ENCODE data around the gene COG3. TPM values are rescaled to one million over a fixed set of nuclear protein-coding genes. Genes with fewer than 3 reads are reported as not detected.
A peak's percentile ranks its signal among the peaks of the same experiment; 100 is the strongest.

COG3 gene
- total and polyA plus RNA-seq, 7 donors: 22.9 to 30.7 (median 28.0) TPM

DNA sequence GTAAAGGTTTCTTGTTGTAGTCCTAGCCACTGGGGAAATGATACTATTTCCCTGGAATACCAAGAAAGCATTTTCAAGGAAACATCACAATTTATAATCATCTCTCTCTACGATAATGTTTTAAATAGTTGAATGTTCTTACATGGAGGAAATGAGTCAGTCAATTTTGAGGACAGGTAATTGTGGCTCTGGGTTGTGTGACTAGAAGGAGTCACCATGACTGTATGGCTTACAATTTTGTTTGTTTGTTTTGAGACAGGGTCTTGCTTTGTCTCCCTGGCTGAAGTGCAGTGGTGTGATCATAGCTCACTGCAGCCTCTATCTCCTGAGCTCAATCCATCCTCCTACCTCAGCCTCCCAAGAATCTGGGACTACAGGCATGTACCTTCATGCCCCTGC is 47.4 kb downstream of the COG3 start:
- WGBS, 2 donors: 80 to 85% methylated on average over 1 of the region's 1 CpG
- Histone ChIP-seq H3K9me3 (no peaks in the 10 kb centered on the region), H3K36me3 (peaks cover 0 to 90% (median 32%) of the 10 kb centered on the region in 4 donors), H3K4me3 (no peak overlapping the region), H3K27ac (peak overlapping the region in 1 of 4 donors; percentile 31), H3K4me1 (no peaks in the 10 kb centered on the region), H3K27me3 (no peaks in the 10 kb centered on the region)
- DNase-seq: no peak
- intact Hi-C loops (cut with DNase I): loop anchor here (5.0 kb wide), 1 partner anchor 650 kb away; no protein-coding TSS in a partner anchor
- TF ChIP-seq, protein P1, sequence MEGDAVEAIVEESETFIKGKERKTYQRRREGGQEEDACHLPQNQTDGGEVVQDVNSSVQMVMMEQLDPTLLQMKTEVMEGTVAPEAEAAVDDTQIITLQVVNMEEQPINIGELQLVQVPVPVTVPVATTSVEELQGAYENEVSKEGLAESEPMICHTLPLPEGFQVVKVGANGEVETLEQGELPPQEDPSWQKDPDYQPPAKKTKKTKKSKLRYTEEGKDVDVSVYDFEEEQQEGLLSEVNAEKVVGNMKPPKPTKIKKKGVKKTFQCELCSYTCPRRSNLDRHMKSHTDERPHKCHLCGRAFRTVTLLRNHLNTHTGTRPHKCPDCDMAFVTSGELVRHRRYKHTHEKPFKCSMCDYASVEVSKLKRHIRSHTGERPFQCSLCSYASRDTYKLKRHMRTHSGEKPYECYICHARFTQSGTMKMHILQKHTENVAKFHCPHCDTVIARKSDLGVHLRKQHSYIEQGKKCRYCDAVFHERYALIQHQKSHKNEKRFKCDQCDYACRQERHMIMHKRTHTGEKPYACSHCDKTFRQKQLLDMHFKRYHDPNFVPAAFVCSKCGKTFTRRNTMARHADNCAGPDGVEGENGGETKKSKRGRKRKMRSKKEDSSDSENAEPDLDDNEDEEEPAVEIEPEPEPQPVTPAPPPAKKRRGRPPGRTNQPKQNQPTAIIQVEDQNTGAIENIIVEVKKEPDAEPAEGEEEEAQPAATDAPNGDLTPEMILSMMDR (IDR thresholded peaks at IDR 0.05): no peak
- no peak for TF ChIP-seq EP300 (IDR thresholded peaks at IDR 0.05)
- no peak for TF ChIP-seq POLR2A (IDR thresholded peaks at IDR 0.05)
- no peak for TF ChIP-seq POLR2AphosphoS5 (IDR thresholded peaks at IDR 0.05)

DNA sequence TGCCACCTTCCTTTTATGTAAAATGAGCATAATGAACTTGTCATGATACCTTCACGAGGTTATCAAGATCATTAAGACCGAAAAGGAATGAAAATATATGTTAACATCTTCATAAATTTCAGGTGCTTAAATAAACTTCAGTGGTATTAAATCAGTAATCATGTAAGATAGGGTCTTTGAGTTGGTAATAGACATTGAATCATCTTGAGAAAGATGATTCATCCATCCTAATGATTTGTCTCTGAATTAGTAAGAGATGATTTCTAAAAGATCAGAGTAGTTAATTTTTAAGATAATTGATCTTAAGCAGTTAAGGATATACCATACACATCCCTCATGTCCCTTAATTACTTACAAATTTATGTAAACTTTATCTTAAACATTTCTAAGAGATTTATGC is 52.0 kb downstream of the COG3 start:
- no peak overlapping the region for H3K4me3 ChIP-seq
- WGBS, 2 donors: 82 to 85% methylated on average over 2 of the region's 2 CpGs
- no peaks in the 10 kb centered on the region for H3K4me1 ChIP-seq
- intact Hi-C loops (cut with DNase I): no loop called here
- H3K27ac ChIP-seq: no peak overlapping the region
- no peak for DNase-seq
- no peaks in the 10 kb centered on the region for H3K27me3 ChIP-seq
- no peak for TF ChIP-seq EP300 (IDR thresholded peaks at IDR 0.05)
- TF ChIP-seq, protein P1 (IDR thresholded peaks at IDR 0.05): no peak
- TF ChIP-seq POLR2A (IDR thresholded peaks at IDR 0.05): no peak
- no peak for TF ChIP-seq POLR2AphosphoS5 (IDR thresholded peaks at IDR 0.05)
- H3K36me3 ChIP-seq: peaks cover 0 to 86% (median 46%) of the 10 kb centered on the region in 4 donors
- no peaks in the 10 kb centered on the region for H3K9me3 ChIP-seq

DNA sequence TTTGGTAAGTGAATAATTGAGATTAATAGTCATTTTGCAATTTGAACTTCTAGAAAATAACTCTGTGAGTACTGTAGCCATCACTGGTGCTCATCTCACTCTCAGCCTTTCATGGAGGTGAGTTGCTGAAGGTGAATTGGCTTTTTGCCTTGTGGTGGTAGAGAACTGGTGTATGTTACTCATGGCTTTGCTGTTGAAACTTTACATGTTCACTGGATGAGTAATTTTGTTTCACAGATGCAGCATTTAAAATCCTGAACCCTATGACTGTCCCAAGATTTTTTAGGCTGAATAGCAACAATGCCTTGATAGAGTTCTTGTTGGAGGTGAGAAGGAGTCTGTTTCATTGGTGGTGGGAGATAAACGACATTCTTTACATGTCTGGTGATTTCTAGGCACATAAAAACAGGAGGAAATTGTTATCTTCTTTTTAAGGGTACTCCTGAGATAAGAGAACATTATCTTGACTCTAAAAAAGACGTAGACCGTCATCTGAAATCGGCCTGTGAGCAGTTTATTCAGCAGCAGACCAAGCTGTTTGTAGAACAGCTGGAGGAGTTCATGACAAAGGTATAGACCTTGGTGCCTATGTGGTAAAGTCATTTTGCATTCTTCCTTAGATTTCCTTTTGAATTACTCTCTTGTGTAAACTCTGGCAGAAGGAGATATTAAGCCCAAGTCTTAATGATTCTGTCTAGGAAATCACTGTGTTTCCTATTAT is 53.9 kb downstream of the COG3 start:
- no peak for DNase-seq
- Histone ChIP-seq H3K4me3 (no peak overlapping the region), H3K9me3 (no peaks in the 10 kb centered on the region), H3K27ac (no peak overlapping the region), H3K4me1 (no peaks in the 10 kb centered on the region), H3K36me3 (peaks cover 0 to 77% (median 37%) of the 10 kb centered on the region in 4 donors), H3K27me3 (no peaks in the 10 kb centered on the region)
- intact Hi-C loops (cut with DNase I): no loop called here
- 70 to 79% methylated on average over 4 of the region's 4 CpGs for WGBS, 2 donors
- TF ChIP-seq, protein P1 (IDR thresholded peaks at IDR 0.05): no peak
- TF ChIP-seq POLR2A (IDR thresholded peaks at IDR 0.05) (no peak), POLR2AphosphoS5 (IDR thresholded peaks at IDR 0.05) (no peak), EP300 (IDR thresholded peaks at IDR 0.05) (no peak)

DNA sequence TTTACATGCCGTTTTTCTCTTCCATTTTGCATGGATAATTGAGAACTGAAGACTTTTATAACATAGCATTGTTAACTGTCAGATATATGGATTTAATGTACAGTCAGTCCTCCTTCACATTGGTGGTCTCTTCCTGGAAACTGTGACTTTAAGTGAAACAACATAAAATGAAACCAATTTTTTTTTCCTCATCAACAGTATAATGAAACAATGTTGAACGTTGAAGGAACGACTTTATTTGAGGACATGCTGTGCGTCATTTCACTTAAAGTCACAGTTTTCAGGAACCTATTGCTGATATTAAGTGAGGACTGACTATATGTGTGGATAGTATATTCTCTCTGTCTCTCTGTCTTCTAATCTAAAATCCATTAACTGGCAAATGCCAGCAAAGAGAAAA is 54.8 kb downstream of the COG3 start:
- WGBS, 2 donors: 79% methylated on average over 4 of the region's 4 CpGs
- Histone ChIP-seq H3K27me3 (no peaks in the 10 kb centered on the region), H3K9me3 (no peaks in the 10 kb centered on the region), H3K36me3 (peaks cover 0 to 80% (median 36%) of the 10 kb centered on the region in 4 donors), H3K4me1 (no peaks in the 10 kb centered on the region), H3K27ac (no peak overlapping the region), H3K4me3 (no peak overlapping the region)
- intact Hi-C loops (cut with DNase I): no loop called here
- TF ChIP-seq POLR2AphosphoS5 (IDR thresholded peaks at IDR 0.05) (no peak), EP300 (IDR thresholded peaks at IDR 0.05) (no peak), POLR2A (IDR thresholded peaks at IDR 0.05) (no peak)
- TF ChIP-seq, protein P1 (IDR thresholded peaks at IDR 0.05): no peak
- no peak for DNase-seq
